Measurements from ENCODE around the gene KDSR.
A peak's percentile ranks its signal among the peaks of the same experiment; 100 is the strongest.

Gene KDSR

DNA sequence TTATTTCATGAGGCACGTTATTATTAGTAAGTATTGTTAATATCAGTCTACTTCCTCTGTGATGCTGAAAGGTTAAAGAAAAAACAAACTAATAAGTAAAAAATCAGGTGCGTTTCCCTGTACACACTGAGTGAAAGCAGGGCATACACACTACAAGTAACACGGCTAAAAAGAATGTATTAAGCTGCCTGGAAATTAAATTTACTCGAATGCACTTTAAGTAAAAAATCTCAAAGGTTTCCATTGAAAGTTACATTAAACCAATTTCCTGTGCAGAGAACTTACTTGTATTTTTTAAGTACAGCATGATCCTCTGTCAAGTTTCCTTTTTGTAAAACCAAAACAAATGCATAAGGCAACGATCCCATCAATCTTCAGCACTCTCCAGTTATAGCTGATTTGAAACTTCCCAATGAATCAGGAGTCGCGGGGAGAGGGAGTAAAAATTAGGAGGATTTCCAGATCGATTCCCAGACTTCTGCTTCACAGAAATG lies 48.1 kb downstream of the KDSR start:
- DNase-seq (ENCODE audit: insufficient read length, low spot score) (no peak), FAIRE-seq (no peak)
- TF ChIP-seq SPI1 (IDR thresholded peaks at IDR 0.05; ENCODE audit: low read depth, low read length) (no peak), POLR2AphosphoS5 (IDR thresholded peaks at IDR 0.05; ENCODE audit: low read depth, low read length) (no peak), PAX5 (IDR thresholded peaks at IDR 0.05; ENCODE audit: insufficient read depth, low read length, severe bottlenecking) (no peak), POLR2A (IDR thresholded peaks at IDR 0.05; ENCODE audit: low read depth, low read length) (no peak), TAF1 (IDR thresholded peaks at IDR 0.05; ENCODE audit: low read depth, low read length) (no peak), POU2F2 (IDR thresholded peaks at IDR 0.05; ENCODE audit: low read depth, low read length) (no peak)

DNA sequence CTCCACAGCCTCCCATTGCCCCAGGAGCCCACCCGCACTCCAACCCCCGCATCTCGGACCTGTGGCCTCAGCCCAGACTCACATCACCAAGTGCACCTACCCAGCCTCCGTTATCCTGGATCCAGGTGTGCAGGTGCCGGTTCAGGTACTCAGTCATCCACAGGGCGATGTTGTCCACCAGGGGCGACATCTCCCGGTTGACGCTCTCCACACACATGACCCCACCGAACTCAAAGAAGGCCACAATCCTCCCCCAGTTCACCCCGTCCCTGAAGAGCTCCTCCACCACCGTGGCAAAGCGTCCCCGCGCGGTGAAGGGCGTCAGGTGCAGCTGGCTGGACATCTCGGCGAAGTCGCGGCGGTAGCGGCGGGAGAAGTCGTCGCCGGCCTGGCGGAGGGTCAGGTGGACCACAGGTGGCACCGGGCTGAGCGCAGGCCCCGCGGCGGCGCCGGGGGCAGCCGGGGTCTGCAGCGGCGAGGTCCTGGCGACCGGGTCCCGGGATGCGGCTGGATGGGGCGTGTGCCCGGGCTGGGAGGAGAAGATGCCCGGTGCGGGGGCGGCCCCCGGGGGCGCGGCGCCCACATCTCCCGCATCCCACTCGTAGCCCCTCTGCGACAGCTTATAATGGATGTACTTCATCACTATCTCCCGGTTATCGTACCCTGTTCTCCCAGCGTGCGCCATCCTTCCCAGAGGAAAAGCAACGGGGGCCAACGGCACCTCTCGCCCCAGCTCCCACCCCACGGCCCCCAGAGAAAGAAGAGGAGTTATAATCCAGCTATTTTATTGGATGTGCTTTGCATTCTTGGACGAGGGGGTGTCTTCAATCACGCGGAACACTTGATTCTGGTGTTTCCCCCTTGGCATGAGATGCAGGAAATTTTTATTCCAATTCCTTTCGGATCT lies 48.8 kb downstream of the KDSR start:
- peak; percentile 58 for DNase-seq (ENCODE audit: insufficient read length, low spot score)
- peak; percentile 99 for FAIRE-seq
- TF ChIP-seq SPI1 (IDR thresholded peaks at IDR 0.05; ENCODE audit: low read depth, low read length): no peak
- TF ChIP-seq POLR2AphosphoS5 (IDR thresholded peaks at IDR 0.05; ENCODE audit: low read depth, low read length): no peak; the same call in 1 of the 2 replicates
- peak; percentile 54 for TF ChIP-seq PAX5 (IDR thresholded peaks at IDR 0.05; ENCODE audit: insufficient read depth, low read length, severe bottlenecking)
- peak; percentile 83 for TF ChIP-seq POU2F2 (IDR thresholded peaks at IDR 0.05; ENCODE audit: low read depth, low read length)
- peak; percentile 69 for TF ChIP-seq TAF1 (IDR thresholded peaks at IDR 0.05; ENCODE audit: low read depth, low read length)
- peak; percentile 60; the same call in 1 of the 2 replicates for TF ChIP-seq POLR2A (IDR thresholded peaks at IDR 0.05; ENCODE audit: low read depth, low read length)

GRCh38 chr18:63317556-63317946 lies 49.5 kb downstream of the KDSR start:
- DNase-seq (ENCODE audit: insufficient read length, low spot score) (no peak), FAIRE-seq (no peak)
- TF ChIP-seq TAF1 (IDR thresholded peaks at IDR 0.05; ENCODE audit: low read depth, low read length) (no peak), POLR2AphosphoS5 (IDR thresholded peaks at IDR 0.05; ENCODE audit: low read depth, low read length) (no peak), PAX5 (IDR thresholded peaks at IDR 0.05; ENCODE audit: insufficient read depth, low read length, severe bottlenecking) (no peak), POU2F2 (IDR thresholded peaks at IDR 0.05; ENCODE audit: low read depth, low read length) (no peak), SPI1 (IDR thresholded peaks at IDR 0.05; ENCODE audit: low read depth, low read length) (no peak), POLR2A (IDR thresholded peaks at IDR 0.05; ENCODE audit: low read depth, low read length) (no peak)

- no peak for DNase-seq (ENCODE audit: insufficient read length, low spot score)
- TF ChIP-seq SPI1 (IDR thresholded peaks at IDR 0.05; ENCODE audit: low read depth, low read length) (no peak), POU2F2 (IDR thresholded peaks at IDR 0.05; ENCODE audit: low read depth, low read length) (no peak), PAX5 (IDR thresholded peaks at IDR 0.05; ENCODE audit: insufficient read depth, low read length, severe bottlenecking) (no peak), POLR2AphosphoS5 (IDR thresholded peaks at IDR 0.05; ENCODE audit: low read depth, low read length) (no peak)
- FAIRE-seq: peak; percentile 83
Observed at GRCh38 chr18:63316612-63317555, 50.1 kb downstream of the KDSR start.

DNA sequence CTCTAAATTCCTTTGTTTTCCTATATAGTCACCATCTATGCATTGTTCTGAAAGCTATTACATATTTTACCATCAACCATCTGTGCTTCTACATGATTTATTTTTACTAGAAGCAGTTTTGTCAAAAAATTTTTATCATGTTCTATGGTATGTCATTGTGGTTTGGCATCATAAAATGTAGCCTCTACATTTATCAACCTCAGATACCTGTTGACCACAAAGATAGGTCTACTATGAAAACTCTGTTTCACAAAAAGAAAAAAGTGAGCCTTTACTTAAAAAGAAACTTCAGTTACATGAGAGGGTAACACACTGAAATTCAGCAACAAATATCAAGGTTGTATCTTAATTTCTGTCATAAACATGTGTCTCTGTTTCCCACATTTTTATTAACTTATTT lies 51.1 kb downstream of the KDSR start:
- DNase-seq (ENCODE audit: insufficient read length, low spot score) (no peak), FAIRE-seq (no peak)
- TF ChIP-seq POLR2A (IDR thresholded peaks at IDR 0.05; ENCODE audit: low read depth, low read length) (no peak), POU2F2 (IDR thresholded peaks at IDR 0.05; ENCODE audit: low read depth, low read length) (no peak), POLR2AphosphoS5 (IDR thresholded peaks at IDR 0.05; ENCODE audit: low read depth, low read length) (no peak), SPI1 (IDR thresholded peaks at IDR 0.05; ENCODE audit: low read depth, low read length) (no peak), PAX5 (IDR thresholded peaks at IDR 0.05; ENCODE audit: insufficient read depth, low read length, severe bottlenecking) (no peak), TAF1 (IDR thresholded peaks at IDR 0.05; ENCODE audit: low read depth, low read length) (no peak)

- FAIRE-seq: no peak
- no peak for TF ChIP-seq POLR2A (IDR thresholded peaks at IDR 0.05; ENCODE audit: low read depth, low read length)
- no peak for TF ChIP-seq POU2F2 (IDR thresholded peaks at IDR 0.05; ENCODE audit: low read depth, low read length)
- TF ChIP-seq PAX5 (IDR thresholded peaks at IDR 0.05; ENCODE audit: insufficient read depth, low read length, severe bottlenecking): no peak
- no peak; the same call in 1 of the 2 replicates for TF ChIP-seq POLR2AphosphoS5 (IDR thresholded peaks at IDR 0.05; ENCODE audit: low read depth, low read length)
- DNase-seq (ENCODE audit: insufficient read length, low spot score): no peak
Observed at GRCh38 chr18:63315131-63315662, 51.8 kb downstream of the KDSR start.

GRCh38 chr18:63314062-63314790 lies 52.8 kb downstream of the KDSR start:
- FAIRE-seq (peak; percentile 67), DNase-seq (ENCODE audit: insufficient read length, low spot score) (no peak)
- TF ChIP-seq POLR2AphosphoS5 (IDR thresholded peaks at IDR 0.05; ENCODE audit: low read depth, low read length): peak; percentile 2; the same call in 1 of the 2 replicates
- no peak for TF ChIP-seq POLR2A (IDR thresholded peaks at IDR 0.05; ENCODE audit: low read depth, low read length)

DNA sequence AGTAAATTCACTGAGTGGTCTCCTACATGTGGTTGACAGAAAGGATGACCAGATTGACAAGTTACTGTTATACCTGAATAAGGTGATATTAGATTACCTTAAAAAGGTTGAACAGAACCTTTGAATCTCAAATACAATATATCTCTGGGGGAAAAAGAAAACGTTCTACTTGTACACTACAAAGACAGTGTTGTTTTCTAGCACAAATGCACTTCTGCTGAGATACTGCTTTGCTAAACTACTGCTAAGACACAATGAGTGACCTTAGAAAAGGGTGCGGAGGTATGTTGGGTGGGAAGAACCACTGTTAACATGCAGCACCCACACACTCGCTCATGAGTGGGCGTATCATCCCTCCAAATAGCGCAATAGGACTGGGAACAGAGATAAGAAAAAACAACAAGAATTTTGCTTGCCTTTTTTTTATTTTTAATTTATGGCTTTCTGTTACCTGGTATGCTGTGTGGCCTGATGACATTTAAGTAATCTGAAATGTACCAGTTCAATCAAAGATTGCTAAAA lies 53.5 kb downstream of the KDSR start:
- TF ChIP-seq SPI1 (IDR thresholded peaks at IDR 0.05; ENCODE audit: low read depth, low read length): no peak
- 0 out of 2 replicates have a peak, but pooled peaks have one; percentile 24 for TF ChIP-seq POLR2A (IDR thresholded peaks at IDR 0.05; ENCODE audit: low read depth, low read length)
- FAIRE-seq (peak; percentile 86), DNase-seq (ENCODE audit: insufficient read length, low spot score) (no peak)

Data from GM12891 (cell line).